ENCODE data around the gene AKR1D1.
"Not testable (repeated sequence)": the region's sequence is repeated elsewhere in the genome, so short reads cannot be mapped to it uniquely, and the experiment has no call there.

The AKR1D1 gene

GRCh38 chr7:138125598-138126111 is 49.4 kb downstream of the AKR1D1 start:
- DNase-seq = peak; percentile 63

- no peak for DNase-seq
These were observed 50.7 kb downstream of the AKR1D1 start for GRCh38 chr7:138126928-138127327.

- DNase-seq = no peak
These were observed 51.7 kb downstream of the AKR1D1 start for GRCh38 chr7:138127996-138128395.

- no peak for DNase-seq
These were observed 53.4 kb downstream of the AKR1D1 start for GRCh38 chr7:138129551-138130165.

- no peak for DNase-seq
These were observed 61.3 kb downstream of the AKR1D1 start for GRCh38 chr7:138137423-138138171.

- no peak for DNase-seq
These were observed 62.0 kb downstream of the AKR1D1 start for GRCh38 chr7:138138244-138138643.

GRCh38 chr7:138142583-138143201 is 66.4 kb downstream of the AKR1D1 start:
- no peak for DNase-seq

- DNase-seq = no peak
These were observed 68.7 kb downstream of the AKR1D1 start for GRCh38 chr7:138144958-138145357.

GRCh38 chr7:138146221-138146620 is 70.0 kb downstream of the AKR1D1 start:
- not testable (repeated sequence) for DNase-seq

GRCh38 chr7:138146757-138147734 is 70.8 kb downstream of the AKR1D1 start:
- not testable (repeated sequence) for DNase-seq

GRCh38 chr7:138151731-138152577 is 75.7 kb downstream of the AKR1D1 start:
- DNase-seq = no peak

GRCh38 chr7:138154661-138155060 is 78.4 kb downstream of the AKR1D1 start:
- DNase-seq = no peak

GRCh38 chr7:138157702-138158101 is 81.4 kb downstream of the AKR1D1 start:
- DNase-seq = no peak

- DNase-seq = no peak
These were observed 82.7 kb downstream of the AKR1D1 start for GRCh38 chr7:138158739-138159528.

- DNase-seq = peak; percentile 77
These were observed 85.4 kb downstream of the AKR1D1 start for GRCh38 chr7:138161600-138162081.

GRCh38 chr7:138162236-138162635 is 86.0 kb downstream of the AKR1D1 start:
- no peak for DNase-seq

GRCh38 chr7:138163800-138164199 is 87.5 kb downstream of the AKR1D1 start:
- DNase-seq = no peak

- DNase-seq = no peak
These were observed 88.5 kb downstream of the AKR1D1 start for GRCh38 chr7:138164804-138165203.

- no peak for DNase-seq
These were observed 90.4 kb downstream of the AKR1D1 start for GRCh38 chr7:138166681-138167080.

- no peak for DNase-seq
These were observed 91.0 kb downstream of the AKR1D1 start for GRCh38 chr7:138167222-138167621.

GRCh38 chr7:138167869-138168296 is 91.6 kb downstream of the AKR1D1 start:
- no peak for DNase-seq
